Measurements from ENCODE around the gene TCF20.

Gene TCF20

GRCh38 chr22:42298746-42299145 lies 28.3 kb upstream of the TCF20 start:
- H3K9me3 ChIP-seq (replicated peaks; ENCODE audit: low read length): no peaks in the 10 kb centered on the region
- H3K36me3 ChIP-seq (ENCODE audit: insufficient read depth, low read length): no peaks in the 10 kb centered on the region
- H3K4me2 ChIP-seq (ENCODE audit: low read length): no peak overlapping the region
- peaks cover 69% of the 10 kb centered on the region for H3K27me3 ChIP-seq (ENCODE audit: control insufficient read depth, insufficient read depth, low read length)
- no peak overlapping the region for H3K4me3 ChIP-seq (ENCODE audit: low read length)
- no peak overlapping the region for H3K9ac ChIP-seq (ENCODE audit: low read depth, low read length)
- H3K4me1 ChIP-seq (ENCODE audit: control insufficient read depth, insufficient read depth, low read length): no peaks in the 10 kb centered on the region

- H3K9me3 ChIP-seq (replicated peaks; ENCODE audit: low read length): no peaks in the 10 kb centered on the region
- H3K4me2 ChIP-seq (ENCODE audit: low read length): no peak overlapping the region
- H3K4me3 ChIP-seq (ENCODE audit: low read length): no peak overlapping the region
- no peaks in the 10 kb centered on the region for H3K4me1 ChIP-seq (ENCODE audit: control insufficient read depth, insufficient read depth, low read length)
- peaks cover 62% of the 10 kb centered on the region for H3K27me3 ChIP-seq (ENCODE audit: control insufficient read depth, insufficient read depth, low read length)
- no peaks in the 10 kb centered on the region for H3K36me3 ChIP-seq (ENCODE audit: insufficient read depth, low read length)
- H3K9ac ChIP-seq (ENCODE audit: low read depth, low read length): no peak overlapping the region
These were observed 27.3 kb upstream of the TCF20 start for GRCh38 chr22:42297778-42298177.

DNA sequence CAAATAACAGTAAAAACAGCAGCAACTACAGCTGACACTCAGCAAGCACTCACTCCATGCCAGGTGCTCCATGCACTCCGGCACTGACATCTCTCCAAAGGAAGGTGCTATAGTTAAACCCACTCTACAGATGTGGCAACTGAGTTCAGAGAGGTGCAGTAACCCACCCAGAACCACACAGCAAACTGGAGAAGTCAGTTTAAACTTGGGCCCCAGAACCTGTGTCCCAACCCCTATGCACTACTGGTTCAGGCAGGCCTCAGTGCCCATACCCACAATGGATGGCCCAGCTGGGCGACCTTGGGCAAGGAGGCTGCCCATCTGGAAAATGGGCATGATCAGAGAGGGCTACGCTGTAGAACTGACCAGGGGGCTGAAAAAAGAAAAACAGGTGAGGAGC lies 26.4 kb upstream of the TCF20 start:
- H3K36me3 ChIP-seq (ENCODE audit: insufficient read depth, low read length): no peaks in the 10 kb centered on the region
- H3K9me3 ChIP-seq (replicated peaks; ENCODE audit: low read length): no peaks in the 10 kb centered on the region
- no peak overlapping the region for H3K9ac ChIP-seq (ENCODE audit: low read depth, low read length)
- H3K27me3 ChIP-seq (ENCODE audit: control insufficient read depth, insufficient read depth, low read length): peaks cover 62% of the 10 kb centered on the region
- no peaks in the 10 kb centered on the region for H3K4me1 ChIP-seq (ENCODE audit: control insufficient read depth, insufficient read depth, low read length)
- H3K4me2 ChIP-seq (ENCODE audit: low read length): no peak overlapping the region
- no peak overlapping the region for H3K4me3 ChIP-seq (ENCODE audit: low read length)

DNA sequence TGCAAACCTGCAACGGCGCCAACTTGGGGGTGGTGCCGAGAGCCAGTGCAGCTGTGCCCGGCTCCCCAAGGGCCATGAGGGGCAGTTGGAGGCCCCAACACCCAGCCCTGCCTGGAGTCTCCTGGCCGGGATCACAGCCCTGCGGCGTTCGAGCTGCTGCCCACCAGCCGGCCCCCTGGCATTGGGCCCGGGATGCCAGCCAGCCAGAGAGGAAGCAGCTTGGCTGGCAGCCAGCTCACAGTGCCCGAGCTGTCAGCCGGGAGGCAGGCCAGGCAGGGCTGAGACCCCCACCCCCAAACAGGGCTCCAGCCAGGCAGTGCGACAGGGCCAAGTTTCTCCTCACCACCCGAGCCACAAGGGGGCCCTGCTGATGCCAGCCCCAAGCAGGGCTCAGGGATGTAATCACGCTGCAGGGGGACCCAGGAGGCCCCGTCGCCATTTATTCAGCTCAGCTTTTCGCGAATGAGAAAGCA lies 26.0 kb upstream of the TCF20 start:
- Histone ChIP-seq H3K27me3 (ENCODE audit: control insufficient read depth, insufficient read depth, low read length) (peaks cover 62% of the 10 kb centered on the region), H3K9me3 (replicated peaks; ENCODE audit: low read length) (no peaks in the 10 kb centered on the region), H3K4me1 (ENCODE audit: control insufficient read depth, insufficient read depth, low read length) (no peaks in the 10 kb centered on the region), H3K4me3 (ENCODE audit: low read length) (no peak overlapping the region), H3K36me3 (ENCODE audit: insufficient read depth, low read length) (no peaks in the 10 kb centered on the region), H3K9ac (ENCODE audit: low read depth, low read length) (no peak overlapping the region), H3K4me2 (ENCODE audit: low read length) (no peak overlapping the region)

- no peak overlapping the region for H3K4me2 ChIP-seq (ENCODE audit: low read length)
- peaks cover 67% of the 10 kb centered on the region for H3K27me3 ChIP-seq (ENCODE audit: control insufficient read depth, insufficient read depth, low read length)
- H3K9ac ChIP-seq (ENCODE audit: low read depth, low read length): no peak overlapping the region
- no peaks in the 10 kb centered on the region for H3K36me3 ChIP-seq (ENCODE audit: insufficient read depth, low read length)
- no peaks in the 10 kb centered on the region for H3K4me1 ChIP-seq (ENCODE audit: control insufficient read depth, insufficient read depth, low read length)
- no peak overlapping the region for H3K4me3 ChIP-seq (ENCODE audit: low read length)
- H3K9me3 ChIP-seq (replicated peaks; ENCODE audit: low read length): no peaks in the 10 kb centered on the region
These were observed 23.9 kb upstream of the TCF20 start for GRCh38 chr22:42294034-42294985.

DNA sequence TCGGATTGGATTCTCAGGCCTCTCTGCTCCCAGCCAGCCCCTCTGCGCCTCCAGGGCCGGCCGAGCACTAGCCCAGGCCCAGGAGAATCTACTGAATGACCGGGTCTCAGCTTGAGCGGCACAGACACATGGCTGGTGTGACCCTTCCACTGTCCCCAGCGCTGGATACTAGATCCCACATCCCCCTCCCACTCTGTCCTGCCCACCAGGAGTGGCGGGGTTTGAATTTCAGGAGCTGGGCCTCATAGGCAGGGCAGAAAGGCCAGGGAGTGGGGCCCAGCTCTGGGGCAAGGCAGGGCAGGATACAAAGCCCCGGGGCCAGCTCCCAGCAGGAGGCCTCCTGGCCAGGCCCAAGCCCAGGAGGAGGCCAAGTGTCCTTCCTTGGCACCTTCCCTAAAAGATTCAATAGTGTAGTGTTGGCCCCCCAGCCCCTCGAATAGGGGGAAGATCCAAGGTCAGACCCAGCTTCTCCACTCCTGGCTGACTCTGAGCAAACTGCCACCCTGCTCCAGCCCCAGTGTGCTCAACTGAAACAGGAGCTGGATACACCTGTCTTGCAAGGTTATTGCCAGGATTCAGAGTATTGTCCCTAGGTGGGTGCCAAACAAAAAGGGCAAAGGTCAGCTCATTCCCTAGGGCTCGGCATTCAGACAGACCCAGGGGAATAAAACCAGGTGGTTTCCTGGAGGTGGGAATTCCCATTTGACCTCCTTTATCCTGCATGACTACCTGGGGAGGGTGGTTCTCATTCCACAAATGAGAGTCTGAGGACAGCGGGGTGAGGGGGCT lies 22.5 kb upstream of the TCF20 start:
- H3K36me3 ChIP-seq (ENCODE audit: insufficient read depth, low read length): no peaks in the 10 kb centered on the region
- H3K4me2 ChIP-seq (ENCODE audit: low read length): no peak overlapping the region
- H3K9me3 ChIP-seq (replicated peaks; ENCODE audit: low read length): no peaks in the 10 kb centered on the region
- H3K27me3 ChIP-seq (ENCODE audit: control insufficient read depth, insufficient read depth, low read length): peaks cover 64% of the 10 kb centered on the region
- no peak overlapping the region for H3K4me3 ChIP-seq (ENCODE audit: low read length)
- H3K4me1 ChIP-seq (ENCODE audit: control insufficient read depth, insufficient read depth, low read length): no peaks in the 10 kb centered on the region
- no peak overlapping the region for H3K9ac ChIP-seq (ENCODE audit: low read depth, low read length)

- Histone ChIP-seq H3K4me3 (ENCODE audit: low read length) (no peak overlapping the region), H3K27me3 (ENCODE audit: control insufficient read depth, insufficient read depth, low read length) (peaks cover 66% of the 10 kb centered on the region), H3K9ac (ENCODE audit: low read depth, low read length) (no peak overlapping the region), H3K4me1 (ENCODE audit: control insufficient read depth, insufficient read depth, low read length) (no peaks in the 10 kb centered on the region), H3K9me3 (replicated peaks; ENCODE audit: low read length) (no peaks in the 10 kb centered on the region), H3K36me3 (ENCODE audit: insufficient read depth, low read length) (no peaks in the 10 kb centered on the region), H3K4me2 (ENCODE audit: low read length) (no peak overlapping the region)
These were observed 20.8 kb upstream of the TCF20 start for GRCh38 chr22:42291287-42291686.

DNA sequence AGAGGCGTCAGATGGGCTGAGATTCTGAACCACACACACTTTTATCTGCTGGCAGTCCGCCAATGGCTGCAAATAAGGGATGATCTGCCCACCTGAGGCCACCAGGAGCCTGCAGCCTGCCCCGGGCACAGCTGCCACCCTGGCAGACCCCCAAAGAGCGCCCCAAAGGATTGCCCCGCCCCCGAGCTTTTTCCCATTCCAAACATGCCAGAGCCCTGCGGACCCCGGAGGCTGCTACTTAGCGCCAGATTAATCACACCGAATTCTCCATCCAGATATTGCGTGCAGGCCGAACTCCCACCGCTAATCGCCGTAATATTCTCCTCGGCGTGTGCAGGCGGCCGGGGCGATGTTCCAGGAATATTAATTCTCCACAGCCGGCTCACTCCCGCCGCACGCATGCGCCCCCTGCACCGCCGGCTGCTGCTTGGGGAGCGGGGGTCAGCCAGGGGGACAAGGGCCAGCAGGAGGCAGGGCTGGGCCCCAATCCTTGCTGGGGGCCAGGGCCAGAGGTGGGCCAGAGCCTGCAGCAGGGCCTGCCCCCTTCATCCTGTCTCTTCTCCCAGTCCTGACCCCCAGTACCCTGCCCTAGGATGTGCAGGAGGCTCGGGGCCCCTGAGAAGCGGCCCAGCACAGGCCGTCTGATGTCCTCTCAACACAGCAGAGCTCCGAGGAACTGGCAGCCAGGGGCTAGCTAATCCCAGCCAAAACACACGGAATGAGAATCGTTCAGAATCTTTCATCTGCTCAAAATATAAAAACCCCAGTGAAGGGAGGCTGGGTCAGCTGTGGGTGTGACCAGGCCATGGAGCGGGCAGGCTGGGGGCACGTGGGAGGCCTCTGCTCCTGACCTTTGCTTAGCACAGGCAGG lies 19.5 kb upstream of the TCF20 start:
- no peak overlapping the region for H3K9ac ChIP-seq (ENCODE audit: low read depth, low read length)
- no peak overlapping the region for H3K4me2 ChIP-seq (ENCODE audit: low read length)
- H3K4me1 ChIP-seq (ENCODE audit: control insufficient read depth, insufficient read depth, low read length): no peaks in the 10 kb centered on the region
- H3K4me3 ChIP-seq (ENCODE audit: low read length): no peak overlapping the region
- H3K27me3 ChIP-seq (ENCODE audit: control insufficient read depth, insufficient read depth, low read length): peaks cover 73% of the 10 kb centered on the region
- no peaks in the 10 kb centered on the region for H3K36me3 ChIP-seq (ENCODE audit: insufficient read depth, low read length)
- H3K9me3 ChIP-seq (replicated peaks; ENCODE audit: low read length): no peaks in the 10 kb centered on the region

DNA sequence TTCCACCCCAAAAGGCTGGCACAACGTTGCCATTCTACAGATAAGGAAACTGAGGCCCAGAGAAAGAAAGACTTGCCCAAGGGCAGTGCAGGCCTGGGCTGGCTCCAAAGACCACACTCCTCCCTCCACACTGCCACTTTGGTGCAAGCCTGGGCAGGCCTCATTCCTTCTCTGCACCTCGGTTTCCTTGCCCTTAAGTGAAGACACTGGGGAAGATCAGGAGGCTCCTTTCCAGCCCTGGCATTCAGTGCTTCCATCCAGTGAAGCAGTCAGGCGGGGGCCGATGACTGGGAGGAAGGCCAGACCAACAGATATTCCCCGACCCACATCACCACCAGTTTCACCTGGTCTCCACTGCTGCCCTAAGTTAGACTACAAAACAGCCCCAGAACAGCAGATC lies 18.3 kb upstream of the TCF20 start:
- Histone ChIP-seq H3K4me3 (ENCODE audit: low read length) (no peak overlapping the region), H3K4me2 (ENCODE audit: low read length) (no peak overlapping the region), H3K4me1 (ENCODE audit: control insufficient read depth, insufficient read depth, low read length) (peaks cover 2% of the 10 kb centered on the region), H3K27me3 (ENCODE audit: control insufficient read depth, insufficient read depth, low read length) (peaks cover 84% of the 10 kb centered on the region), H3K36me3 (ENCODE audit: insufficient read depth, low read length) (no peaks in the 10 kb centered on the region), H3K9me3 (replicated peaks; ENCODE audit: low read length) (no peaks in the 10 kb centered on the region), H3K9ac (ENCODE audit: low read depth, low read length) (no peak overlapping the region)

DNA sequence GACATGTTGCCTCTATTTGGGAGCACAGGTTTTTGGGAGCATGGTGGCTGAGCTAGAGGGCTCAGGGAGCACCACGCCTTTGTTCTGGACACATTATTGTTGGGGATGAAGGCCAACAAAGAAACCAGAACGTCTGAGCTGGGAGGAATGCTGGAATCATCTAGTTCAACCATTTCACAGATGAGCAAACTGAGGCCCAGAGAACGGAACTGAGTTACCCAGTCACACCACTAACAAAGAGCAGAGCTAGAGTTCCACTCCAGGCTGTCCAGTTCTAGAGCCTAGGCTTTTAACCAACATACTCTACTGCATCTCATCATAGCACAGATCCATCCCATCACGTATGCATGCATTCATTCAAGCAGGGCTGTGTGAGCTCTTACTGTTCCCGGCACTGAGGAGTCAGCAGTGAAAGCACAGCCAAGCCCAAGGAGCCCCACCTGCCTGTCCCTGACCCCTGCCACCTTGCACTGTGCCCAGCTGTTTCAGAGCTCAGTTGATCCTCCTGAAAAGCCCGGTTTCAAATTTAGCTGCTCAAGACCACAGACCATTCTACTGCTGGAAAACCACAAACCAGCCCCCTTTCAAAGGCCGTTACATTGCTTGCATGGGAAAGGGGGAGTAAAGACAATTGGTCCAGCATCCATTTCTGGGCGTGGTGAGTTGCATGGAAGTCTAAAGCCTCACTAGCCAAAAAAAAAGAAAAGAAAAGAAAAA lies 16.9 kb upstream of the TCF20 start:
- Histone ChIP-seq H3K9ac (ENCODE audit: low read depth, low read length) (no peak overlapping the region), H3K27me3 (ENCODE audit: control insufficient read depth, insufficient read depth, low read length) (peaks cover 94% of the 10 kb centered on the region), H3K4me2 (ENCODE audit: low read length) (no peak overlapping the region), H3K36me3 (ENCODE audit: insufficient read depth, low read length) (no peaks in the 10 kb centered on the region), H3K4me3 (ENCODE audit: low read length) (no peak overlapping the region), H3K4me1 (ENCODE audit: control insufficient read depth, insufficient read depth, low read length) (peaks cover 9% of the 10 kb centered on the region), H3K9me3 (replicated peaks; ENCODE audit: low read length) (no peaks in the 10 kb centered on the region)
